Keratinocyte (primary cell): Measurements from ENCODE around the gene RSAD1. TPM values are rescaled to one million over a fixed set of nuclear protein-coding genes. Genes with fewer than 3 reads are reported as not detected.

Experiments used
- DNase-seq: peaks from one replicate; pipeline ENCODE4 v3.0.0-alpha.2; 2011; ENCODE audit warnings: low read depth, missing footprints, low spot score
- FAIRE-seq: peaks from 2 replicates; lab custom pipeline; 2011; peaks lifted over from hg19 to GRCh38; lab: Jason Lieb, UNC
- H2AFZ ChIP-seq: 2 replicates; pipeline ENCODE4 v1.6.0; 2012; ENCODE audit warnings: low read length, control low read depth, inconsistent platforms; ENCODE audit not compliant: control insufficient read depth
- H3K27ac ChIP-seq: 2 replicates; pipeline ENCODE4 v1.5.1; 2011; ENCODE audit warnings: low read length; ENCODE audit not compliant: control insufficient read depth, insufficient read depth
- H3K27me3 ChIP-seq: 3 replicates; pipeline ENCODE4 v1.6.0; 2011; ENCODE audit warnings: low read length; ENCODE audit not compliant: control insufficient read depth, insufficient read depth; ENCODE audit errors: extremely low read depth
- H3K36me3 ChIP-seq, 2 experiments: 2 replicates in 1 of 2; 3 replicates in 1 of 2; pipeline ENCODE4 v1.5.1; 2011; ENCODE audit warnings: low read length in 2 of 2, mild to moderate bottlenecking in 1 of 2; ENCODE audit not compliant: control insufficient read depth in 2 of 2, insufficient read depth in 2 of 2; ENCODE audit errors: extremely low read depth in 1 of 2
- H3K4me1 ChIP-seq: 3 replicates; pipeline ENCODE4 v1.5.1; 2011; ENCODE audit warnings: low read length; ENCODE audit not compliant: control insufficient read depth, insufficient read depth; ENCODE audit errors: extremely low read depth
- H3K4me2 ChIP-seq: 3 replicates; pipeline ENCODE4 v1.6.0; 2011; ENCODE audit warnings: low read depth, low read length; ENCODE audit not compliant: control insufficient read depth, insufficient read depth; ENCODE audit errors: extremely low read depth
- H3K4me3 ChIP-seq, 3 experiments: fragments of 200-600 bp in 1 of 3; sonication (generic) in 1 of 3; 2 replicates in 2 of 3; 3 replicates in 1 of 3; pipeline ENCODE4 v1.5.1; 2011 to 2016; ENCODE audit warnings: low read length in 3 of 3, mild to moderate bottlenecking in 3 of 3, control low read depth in 2 of 3, inconsistent platforms in 1 of 3, low read depth in 1 of 3, mixed read lengths in 1 of 3, mixed run types in 1 of 3, moderate library complexity in 1 of 3; ENCODE audit not compliant: control insufficient read depth in 2 of 3, insufficient read depth in 2 of 3; ENCODE audit errors: extremely low read depth in 1 of 3
- H3K79me2 ChIP-seq: 2 replicates; pipeline ENCODE4 v1.6.0; 2012; ENCODE audit warnings: low read length; ENCODE audit not compliant: control insufficient read depth, insufficient read depth
- H3K9ac ChIP-seq: 3 replicates; pipeline ENCODE4 v1.6.0; 2011; ENCODE audit warnings: low read length; ENCODE audit not compliant: control insufficient read depth, insufficient read depth; ENCODE audit errors: extremely low read depth
- H3K9me1 ChIP-seq: 3 replicates; pipeline ENCODE4 v1.6.0; 2011; ENCODE audit warnings: low read length; ENCODE audit not compliant: control insufficient read depth, insufficient read depth; ENCODE audit errors: extremely low read depth
- H3K9me3 ChIP-seq: 2 replicates; pipeline ENCODE4 v1.5.1; 2012; ENCODE audit warnings: low read depth, low read length; ENCODE audit not compliant: control insufficient read depth
- H4K20me1 ChIP-seq: 3 replicates; pipeline ENCODE4 v1.6.0; 2011; ENCODE audit warnings: low read length; ENCODE audit not compliant: control insufficient read depth, insufficient read depth; ENCODE audit errors: extremely low read depth
- CTCF ChIP-seq, 3 experiments: IDR thresholded peaks in 1 of 3; conservative IDR thresholded peaks in 1 of 3; optimal IDR thresholded peaks in 1 of 3; 2 replicates in 2 of 3; 3 replicates in 1 of 3; pipeline versions ENCODE3 to v1.5.1; 2011; ENCODE audit warnings: low read length in 3 of 3, mild to moderate bottlenecking in 3 of 3, moderate library complexity in 2 of 3, control low read depth in 1 of 3, inconsistent platforms in 1 of 3; ENCODE audit not compliant: insufficient read depth in 2 of 3; ENCODE audit errors: extremely low read depth in 1 of 3
- EZH2 ChIP-seq: IDR thresholded peaks from one replicate; pipeline ENCODE4 v1.6.1; 2012; ENCODE audit warnings: inconsistent platforms, mild to moderate bottlenecking, low read length, moderate library complexity
- dilution Hi-C: fragments of 300-500 bp; cut with MboI; formaldehyde crosslinking; loops from one replicate; pipeline ENCODE4 v1.7.0; 2020; ENCODE audit warnings: low sequenced_read_pairs; ENCODE audit not compliant: extremely low pct_ligation_motif_present
- polyA plus RNA-seq, 5 experiments: library from polyadenylated mRNA; depleted of rRNA in 3 of 5; stranded (reverse) in 3 of 5; stranded (forward) in 1 of 5; unstranded in 1 of 5; fragments of >200 nt; gene quantifications; 1 replicate in 1 of 5; 2 replicates in 3 of 5; 3 replicates in 1 of 5; pipeline versions ENCODE4 v1.2.1 to v1.2.3, GENCODE V29; 2011 to 2012; ENCODE audit warnings: missing spikeins in 2 of 5, low read depth in 1 of 5, low replicate concordance in 1 of 5

Gene RSAD1
- polyA plus RNA-seq, 1 donor (not counting 4 experiments of a cell fraction or from before 2014, with no cell fraction given), result 28.2 TPM

DNA sequence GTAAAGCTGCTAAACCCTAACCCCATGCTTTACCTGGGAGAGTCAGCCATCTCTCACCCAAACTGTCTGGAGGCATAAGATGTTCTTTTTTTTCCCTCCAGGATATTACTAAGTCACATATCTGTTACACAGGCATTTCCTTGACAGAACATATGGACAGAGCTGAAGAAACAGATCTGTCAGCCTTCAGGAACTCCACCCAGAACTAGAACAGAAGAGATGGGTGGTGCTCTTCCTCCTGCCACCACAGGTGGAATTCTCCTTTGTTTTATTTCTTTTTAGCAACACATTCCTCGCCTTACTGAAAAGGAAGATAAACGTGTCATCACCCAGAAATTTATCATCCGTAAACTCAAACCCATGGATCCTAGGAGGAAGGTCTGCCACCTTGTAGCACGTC lies 38.4 kb downstream of the RSAD1 start:
- FAIRE-seq (peak; percentile 95), DNase-seq (peak; percentile 81)
- dilution Hi-C loops, result no loop called here
- TF ChIP-seq EZH2 (no peak), CTCF (optimal IDR thresholded peaks at IDR 0.05 in 1 of 3, IDR thresholded peaks at IDR 0.05 in 1 of 3, conservative IDR thresholded peaks at IDR 0.05 in 1 of 3; ENCODE audit: extremely low read depth in 1 of 3, insufficient read depth in 2 of 3, low read length in 3 of 3) (no peak)
- H3K9ac ChIP-seq, result no peak overlapping the region
- H3K36me3 ChIP-seq, result no peaks in the 10 kb centered on the region
- H3K9me1 ChIP-seq, result no peaks in the 10 kb centered on the region
- no peaks in the 10 kb centered on the region for H3K27me3 ChIP-seq
- H3K9me3 ChIP-seq, result no peaks in the 10 kb centered on the region
- H3K4me2 ChIP-seq, result peak overlapping the region; percentile 17
- no peak overlapping the region for H3K4me3 ChIP-seq
- peak overlapping the region; percentile 23 for H3K27ac ChIP-seq
- peaks cover 2% of the 10 kb centered on the region for H3K79me2 ChIP-seq
- H2AFZ ChIP-seq, result no peak overlapping the region
- no peaks in the 10 kb centered on the region for H4K20me1 ChIP-seq
- peaks cover 71% of the 10 kb centered on the region for H3K4me1 ChIP-seq

GRCh38 chr17:50517504-50518383 lies 39.1 kb downstream of the RSAD1 start:
- Histone ChIP-seq H3K4me1 (peaks cover 75% of the 10 kb centered on the region), H3K27ac (peak overlapping the region; percentile 70), H3K79me2 (peaks cover 2% of the 10 kb centered on the region), H3K27me3 (no peaks in the 10 kb centered on the region), H3K9me1 (no peaks in the 10 kb centered on the region), H3K4me2 (peak overlapping the region; percentile 20), H3K9ac (peak overlapping the region; percentile 3), H3K9me3 (no peaks in the 10 kb centered on the region), H3K4me3 (peak overlapping the region in 1 of 3 experiments; percentile 5), H2AFZ (no peak overlapping the region), H4K20me1 (no peaks in the 10 kb centered on the region), H3K36me3 (no peaks in the 10 kb centered on the region)
- TF ChIP-seq CTCF (optimal IDR thresholded peaks at IDR 0.05 in 1 of 3, IDR thresholded peaks at IDR 0.05 in 1 of 3, conservative IDR thresholded peaks at IDR 0.05 in 1 of 3; ENCODE audit: extremely low read depth in 1 of 3, insufficient read depth in 2 of 3, low read length in 3 of 3) (no peak), EZH2 (no peak)
- DNase-seq (no peak), FAIRE-seq (peak; percentile 63)
- dilution Hi-C loops, result no loop called here
